RWPE2 (cell line): ENCODE measurements around the gene UBE3C.

Experiments used
- ATAC-seq: fragments of 200-7000 bp; cut with Tn5 transposase; 3 replicates; pipeline ENCODE4 v1.9.1; 2021; ENCODE audit warnings: low read depth
- DNase-seq: peaks from one replicate; pipeline ENCODE4 v3.0.0-alpha.2; 2020; ENCODE audit warnings: low spot score
- H3K27ac ChIP-seq: fragments of 450-650 bp; 2 replicates; pipeline ENCODE4 v1.5.1; 2017; ENCODE audit warnings: mild to moderate bottlenecking; ENCODE audit not compliant: poor library complexity, severe bottlenecking
- H3K27me3 ChIP-seq: fragments of 250-450 bp; sonication (Bioruptor Pico); 2 replicates; pipeline ENCODE4 v1.5.1; 2021; ENCODE audit warnings: mild to moderate bottlenecking, moderate library complexity; ENCODE audit not compliant: insufficient read depth, poor library complexity, severe bottlenecking
- H3K36me3 ChIP-seq: fragments of 250-450 bp; sonication (Bioruptor Pico); 2 replicates; pipeline ENCODE4 v1.5.1; 2020; ENCODE audit warnings: low read depth, mild to moderate bottlenecking, moderate library complexity
- H3K4me1 ChIP-seq: fragments of 250-450 bp; sonication (Bioruptor Pico); 2 replicates; pipeline ENCODE4 v1.5.1; 2021; ENCODE audit warnings: mild to moderate bottlenecking, moderate library complexity; ENCODE audit not compliant: insufficient read depth, poor library complexity, severe bottlenecking
- H3K4me3 ChIP-seq: fragments of 250-450 bp; sonication (Bioruptor Pico); 2 replicates; pipeline ENCODE4 v1.5.1; 2021; ENCODE audit warnings: mild to moderate bottlenecking, moderate library complexity; ENCODE audit not compliant: severe bottlenecking
- H3K9me3 ChIP-seq: fragments of 250-450 bp; sonication (Bioruptor Pico); 2 replicates; pipeline ENCODE4 v1.5.1; 2021; ENCODE audit warnings: mild to moderate bottlenecking, moderate library complexity; ENCODE audit not compliant: severe bottlenecking
- TF ChIP-seq, protein P1 (sequence below): fragments of 450-650 bp; IDR thresholded peaks from one replicate; pipeline ENCODE4 v1.5.1; 2017; ENCODE audit warnings: mild to moderate bottlenecking, moderate library complexity; ENCODE audit not compliant: poor library complexity, severe bottlenecking

The UBE3C gene

DNA sequence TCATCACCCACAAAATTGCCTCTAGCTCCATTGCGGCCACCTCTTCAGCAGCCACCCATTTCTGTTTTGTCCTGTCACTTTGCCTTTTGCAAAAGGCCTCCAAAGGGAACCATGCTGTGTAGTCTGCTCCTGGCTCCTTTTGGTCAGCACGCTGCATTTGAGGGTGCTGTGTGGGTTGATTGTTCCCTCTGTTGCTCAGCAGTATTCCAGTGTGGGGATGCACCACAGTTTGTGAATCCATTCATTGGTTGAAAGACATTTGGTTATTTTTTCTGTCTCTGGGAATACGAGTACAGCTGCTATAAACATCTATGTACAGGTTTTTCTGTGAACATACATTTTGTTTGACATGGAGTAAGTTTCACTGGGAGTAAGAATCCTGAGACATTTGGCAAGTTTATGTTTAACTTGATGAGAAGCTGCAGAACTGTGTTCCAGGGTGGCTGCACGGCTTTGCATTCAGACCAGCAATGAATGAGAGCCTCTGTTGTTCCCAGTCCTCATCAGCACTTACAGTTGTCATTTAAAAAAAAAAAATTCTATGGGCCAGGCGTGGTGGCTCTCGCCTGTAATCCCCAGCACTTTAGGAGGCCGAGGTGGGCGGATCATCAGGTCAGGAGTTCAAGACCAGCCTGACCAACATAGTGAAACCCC is 82.3 kb downstream of the UBE3C start:
- no peak overlapping the region for H3K4me3 ChIP-seq
- no peaks in the 10 kb centered on the region for H3K9me3 ChIP-seq
- TF ChIP-seq, protein P1, sequence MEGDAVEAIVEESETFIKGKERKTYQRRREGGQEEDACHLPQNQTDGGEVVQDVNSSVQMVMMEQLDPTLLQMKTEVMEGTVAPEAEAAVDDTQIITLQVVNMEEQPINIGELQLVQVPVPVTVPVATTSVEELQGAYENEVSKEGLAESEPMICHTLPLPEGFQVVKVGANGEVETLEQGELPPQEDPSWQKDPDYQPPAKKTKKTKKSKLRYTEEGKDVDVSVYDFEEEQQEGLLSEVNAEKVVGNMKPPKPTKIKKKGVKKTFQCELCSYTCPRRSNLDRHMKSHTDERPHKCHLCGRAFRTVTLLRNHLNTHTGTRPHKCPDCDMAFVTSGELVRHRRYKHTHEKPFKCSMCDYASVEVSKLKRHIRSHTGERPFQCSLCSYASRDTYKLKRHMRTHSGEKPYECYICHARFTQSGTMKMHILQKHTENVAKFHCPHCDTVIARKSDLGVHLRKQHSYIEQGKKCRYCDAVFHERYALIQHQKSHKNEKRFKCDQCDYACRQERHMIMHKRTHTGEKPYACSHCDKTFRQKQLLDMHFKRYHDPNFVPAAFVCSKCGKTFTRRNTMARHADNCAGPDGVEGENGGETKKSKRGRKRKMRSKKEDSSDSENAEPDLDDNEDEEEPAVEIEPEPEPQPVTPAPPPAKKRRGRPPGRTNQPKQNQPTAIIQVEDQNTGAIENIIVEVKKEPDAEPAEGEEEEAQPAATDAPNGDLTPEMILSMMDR = no peak
- no peaks in the 10 kb centered on the region for H3K27me3 ChIP-seq
- H3K36me3 ChIP-seq = peaks cover 85% of the 10 kb centered on the region
- H3K27ac ChIP-seq = no peak overlapping the region
- no peak; the same call in 2 of the 3 replicates for ATAC-seq
- no peak for DNase-seq
- no peaks in the 10 kb centered on the region for H3K4me1 ChIP-seq

DNA sequence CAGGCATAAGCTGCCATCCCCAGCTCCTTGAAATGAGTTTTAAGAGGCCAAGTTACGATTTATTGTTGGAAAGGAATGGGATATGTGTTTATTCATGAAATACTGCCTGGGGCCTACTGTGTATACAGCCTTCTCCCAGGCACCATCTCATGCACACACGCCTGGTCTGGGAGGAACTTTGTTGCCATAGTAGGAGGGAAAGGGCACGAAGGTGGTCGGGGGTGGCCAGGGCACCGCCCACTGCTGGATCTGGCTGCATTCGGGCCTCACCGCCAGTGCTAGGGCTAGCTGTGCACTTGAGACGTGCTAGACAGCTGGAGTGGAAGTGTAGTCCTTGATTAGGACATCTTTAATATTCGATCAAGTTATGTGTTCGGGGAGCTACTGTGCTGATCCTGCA is 84.0 kb downstream of the UBE3C start:
- no peak overlapping the region for H3K4me3 ChIP-seq
- H3K4me1 ChIP-seq = no peaks in the 10 kb centered on the region
- no peaks in the 10 kb centered on the region for H3K9me3 ChIP-seq
- H3K27me3 ChIP-seq = no peaks in the 10 kb centered on the region
- no peak overlapping the region for H3K27ac ChIP-seq
- TF ChIP-seq, protein P1 = no peak
- ATAC-seq (no peak), DNase-seq (no peak)
- H3K36me3 ChIP-seq = peaks cover 82% of the 10 kb centered on the region

DNA sequence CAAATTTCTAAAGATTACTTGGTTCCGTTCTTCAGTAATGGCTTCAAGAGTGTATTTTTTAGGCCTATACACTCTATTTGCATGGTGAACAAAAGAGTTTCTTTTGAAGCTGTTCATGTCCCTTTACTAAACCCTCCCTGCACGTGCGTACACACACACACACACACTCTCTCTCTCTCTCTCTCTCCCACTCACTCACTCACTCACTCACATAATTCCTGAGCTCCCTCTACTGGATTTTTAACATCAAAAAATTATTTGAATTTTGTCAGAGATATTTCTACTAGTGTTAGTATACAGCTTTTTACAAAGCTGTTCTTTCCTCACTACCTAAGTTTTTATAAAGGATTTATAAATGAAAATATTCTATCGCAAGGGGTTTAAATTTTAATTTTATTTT is 85.9 kb downstream of the UBE3C start:
- no peak for ATAC-seq
- DNase-seq = no peak
- H3K27ac ChIP-seq = no peak overlapping the region
- no peaks in the 10 kb centered on the region for H3K4me1 ChIP-seq
- no peaks in the 10 kb centered on the region for H3K9me3 ChIP-seq
- TF ChIP-seq, protein P1 = peak; percentile 41
- H3K36me3 ChIP-seq = peaks cover 81% of the 10 kb centered on the region
- H3K4me3 ChIP-seq = no peak overlapping the region
- H3K27me3 ChIP-seq = no peaks in the 10 kb centered on the region

DNA sequence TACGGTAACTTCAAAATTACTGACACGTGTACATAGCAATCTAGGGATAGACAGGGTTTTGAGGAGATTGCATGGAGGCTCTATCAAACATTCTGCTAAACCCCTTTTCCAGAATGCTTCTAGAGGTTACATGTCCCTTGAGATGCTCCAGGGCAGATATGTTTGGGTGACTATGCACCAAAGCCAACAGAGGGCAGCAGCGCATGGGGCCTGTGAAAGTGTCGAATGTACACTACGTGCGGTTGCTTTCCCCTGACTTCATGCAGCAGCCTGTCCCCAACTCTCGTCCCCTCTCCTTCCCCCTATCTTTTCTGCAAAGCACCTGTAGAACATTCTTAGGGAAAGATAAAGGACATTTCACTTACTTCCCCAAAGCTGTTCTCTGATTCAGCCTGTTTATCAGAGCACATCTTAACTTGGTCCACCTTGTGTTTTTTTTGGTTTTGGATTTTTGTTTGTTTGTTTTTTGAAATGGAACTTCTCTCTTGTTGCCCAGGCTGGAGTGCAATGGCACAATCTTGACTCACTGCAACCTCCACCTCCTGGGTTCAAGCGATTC is 90.2 kb downstream of the UBE3C start:
- peaks cover 86% of the 10 kb centered on the region for H3K36me3 ChIP-seq
- peak; percentile 53; the same call in 1 of the 3 replicates for ATAC-seq
- no peak for DNase-seq

More for the DNA sequence above, 90.2 kb downstream of the UBE3C start:
- Histone ChIP-seq H3K27me3 (no peaks in the 10 kb centered on the region), H3K4me3 (no peak overlapping the region), H3K4me1 (no peaks in the 10 kb centered on the region), H3K9me3 (no peaks in the 10 kb centered on the region), H3K27ac (no peak overlapping the region)
- TF ChIP-seq, protein P1 = peak; percentile 33
